H1 (cell line): ENCODE data around the gene REPS2. TPM values are rescaled to one million over a fixed set of nuclear protein-coding genes. Genes with fewer than 3 reads are reported as not detected.

ENCODE experiments used
- RNF2 ChIP-seq: fragments of 200-900, 300-1000 bp; sonication (generic); IDR thresholded peaks from 2 replicates; pipeline ENCODE4 v1.7.1; 2016; ENCODE audit warnings: borderline replicate concordance, low read depth, mild to moderate bottlenecking, antibody characterized with exemption, low read length; ENCODE audit not compliant: poor library complexity, severe bottlenecking; ENCODE audit errors: missing control alignments
- ZNF274 ChIP-seq: IDR thresholded peaks from 2 replicates; pipeline ENCODE4 v1.7.0; 2012; ENCODE audit warnings: low read length, borderline replicate concordance; ENCODE audit errors: extremely low read depth
- polyA plus RNA-seq, 7 experiments: library from polyadenylated mRNA; depleted of rRNA in 3 of 7; stranded (reverse) in 5 of 7; unstranded in 2 of 7; fragments of >200 nt in 5 of 7; fragments of 200-250 nt in 2 of 7; gene quantifications; 1 replicate in 5 of 7; 2 replicates in 1 of 7; 4 replicates in 1 of 7; pipeline versions ENCODE4 v1.2.1 to v1.2.3, GENCODE V29; 2011 to 2013; ENCODE audit warnings: missing spikeins in 2 of 7, mixed read lengths in 2 of 7
- total RNA-seq: library from RNA; stranded (reverse); fragmentation: NEBNext Ultra II Directional; extraction: Animal tissue kit (Norgen Biotek cat#: 25700); gene quantifications from 2 replicates; pipeline ENCODE4 v1.2.1, GENCODE V29; 2021

The REPS2 gene
- total and polyA plus RNA-seq, 2 of the 8 experiments (the other 6 are each of a cell fraction or from before 2014, with no cell fraction given): 0.79 to 4.3 TPM

- no peak for TF ChIP-seq ZNF274
- TF ChIP-seq RNF2: no peak
Measured at GRCh38 chrX:17030580-17031270, 84.3 kb downstream of the REPS2 start (continued).
